ENCODE measurements around the gene EGR4. TPM values are rescaled to one million over a fixed set of nuclear protein-coding genes. Genes with fewer than 3 reads are reported as not detected.

EGR4 gene
- polyA plus RNA-seq, 2 of the 4 experiments (the other 2 are of a cell fraction): 0.03 TPM; not detected in 1

DNA sequence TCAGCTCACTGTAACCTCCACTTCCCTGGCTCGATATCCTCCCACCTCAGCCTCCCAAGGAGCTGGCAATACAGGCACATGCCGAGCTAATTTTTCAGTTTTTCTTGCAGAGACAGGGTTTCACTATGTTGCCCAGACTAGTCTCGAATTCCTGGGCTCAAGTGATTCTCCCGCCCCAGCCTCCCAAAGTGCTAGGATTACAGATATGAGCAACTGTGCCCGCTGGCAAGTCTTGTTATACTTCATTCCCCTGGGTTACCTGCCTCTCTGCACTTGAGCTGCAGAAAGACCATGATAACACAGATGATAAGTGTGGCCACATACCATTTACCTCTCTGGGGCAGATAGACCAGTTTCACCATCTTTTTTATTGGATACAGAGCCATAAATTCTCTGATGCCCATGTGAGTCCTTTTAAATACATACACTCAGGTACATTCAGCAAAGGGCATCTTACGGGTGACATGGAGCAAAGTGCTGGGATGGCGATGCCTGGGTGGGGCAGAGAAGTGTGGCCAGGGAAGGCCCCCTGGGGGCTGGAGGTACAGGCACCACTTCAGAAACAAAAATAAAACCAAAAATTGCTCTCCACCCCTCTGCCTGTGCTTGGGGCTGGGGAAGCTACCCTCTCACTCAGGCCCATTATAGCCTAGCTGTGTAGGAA, 38.9 kb downstream of the EGR4 start:
- no peaks in the 10 kb centered on the region for H3K9me3 ChIP-seq
- TF ChIP-seq, protein P1, sequence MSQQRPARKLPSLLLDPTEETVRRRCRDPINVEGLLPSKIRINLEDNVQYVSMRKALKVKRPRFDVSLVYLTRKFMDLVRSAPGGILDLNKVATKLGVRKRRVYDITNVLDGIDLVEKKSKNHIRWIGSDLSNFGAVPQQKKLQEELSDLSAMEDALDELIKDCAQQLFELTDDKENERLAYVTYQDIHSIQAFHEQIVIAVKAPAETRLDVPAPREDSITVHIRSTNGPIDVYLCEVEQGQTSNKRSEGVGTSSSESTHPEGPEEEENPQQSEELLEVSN (IDR thresholded peaks at IDR 0.05; ENCODE audit: borderline replicate concordance, low read depth): no peak
- TF ChIP-seq ZC3H11A (IDR thresholded peaks at IDR 0.05) (no peak), RNF2 (IDR thresholded peaks at IDR 0.05; ENCODE audit: borderline replicate concordance, low read depth) (no peak), SMC3 (IDR thresholded peaks at IDR 0.05) (no peak), ZFP36 (IDR thresholded peaks at IDR 0.05; ENCODE audit: borderline replicate concordance, partially characterized antibody) (no peak), POLR2AphosphoS2 (conservative IDR thresholded peaks at IDR 0.05; ENCODE audit: low read length) (no peak), CHD2 (IDR thresholded peaks at IDR 0.05; ENCODE audit: low read length, partially characterized antibody) (no peak), EHF (CRISPR knock-in tag; IDR thresholded peaks at IDR 0.05) (no peak), CEBPB (IDR thresholded peaks at IDR 0.05) (no peak), CHD4 (IDR thresholded peaks at IDR 0.05; ENCODE audit: borderline replicate concordance) (no peak), CBX8 (IDR thresholded peaks at IDR 0.05) (no peak), CBX2 (IDR thresholded peaks at IDR 0.05; ENCODE audit: borderline replicate concordance, low read depth) (no peak), HDAC2 (IDR thresholded peaks at IDR 0.05) (no peak), GATA3 (IDR thresholded peaks at IDR 0.05; ENCODE audit: borderline replicate concordance) (no peak)
- TF ChIP-seq, protein P2, sequence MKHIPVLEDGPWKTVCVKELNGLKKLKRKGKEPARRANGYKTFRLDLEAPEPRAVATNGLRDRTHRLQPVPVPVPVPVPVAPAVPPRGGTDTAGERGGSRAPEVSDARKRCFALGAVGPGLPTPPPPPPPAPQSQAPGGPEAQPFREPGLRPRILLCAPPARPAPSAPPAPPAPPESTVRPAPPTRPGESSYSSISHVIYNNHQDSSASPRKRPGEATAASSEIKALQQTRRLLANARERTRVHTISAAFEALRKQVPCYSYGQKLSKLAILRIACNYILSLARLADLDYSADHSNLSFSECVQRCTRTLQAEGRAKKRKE (CRISPR knock-in tag; IDR thresholded peaks at IDR 0.05; ENCODE audit: low read depth): no peak
- TF ChIP-seq, protein P3, sequence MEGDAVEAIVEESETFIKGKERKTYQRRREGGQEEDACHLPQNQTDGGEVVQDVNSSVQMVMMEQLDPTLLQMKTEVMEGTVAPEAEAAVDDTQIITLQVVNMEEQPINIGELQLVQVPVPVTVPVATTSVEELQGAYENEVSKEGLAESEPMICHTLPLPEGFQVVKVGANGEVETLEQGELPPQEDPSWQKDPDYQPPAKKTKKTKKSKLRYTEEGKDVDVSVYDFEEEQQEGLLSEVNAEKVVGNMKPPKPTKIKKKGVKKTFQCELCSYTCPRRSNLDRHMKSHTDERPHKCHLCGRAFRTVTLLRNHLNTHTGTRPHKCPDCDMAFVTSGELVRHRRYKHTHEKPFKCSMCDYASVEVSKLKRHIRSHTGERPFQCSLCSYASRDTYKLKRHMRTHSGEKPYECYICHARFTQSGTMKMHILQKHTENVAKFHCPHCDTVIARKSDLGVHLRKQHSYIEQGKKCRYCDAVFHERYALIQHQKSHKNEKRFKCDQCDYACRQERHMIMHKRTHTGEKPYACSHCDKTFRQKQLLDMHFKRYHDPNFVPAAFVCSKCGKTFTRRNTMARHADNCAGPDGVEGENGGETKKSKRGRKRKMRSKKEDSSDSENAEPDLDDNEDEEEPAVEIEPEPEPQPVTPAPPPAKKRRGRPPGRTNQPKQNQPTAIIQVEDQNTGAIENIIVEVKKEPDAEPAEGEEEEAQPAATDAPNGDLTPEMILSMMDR (IDR thresholded peaks at IDR 0.05): no peak
- TF ChIP-seq, protein P4, sequence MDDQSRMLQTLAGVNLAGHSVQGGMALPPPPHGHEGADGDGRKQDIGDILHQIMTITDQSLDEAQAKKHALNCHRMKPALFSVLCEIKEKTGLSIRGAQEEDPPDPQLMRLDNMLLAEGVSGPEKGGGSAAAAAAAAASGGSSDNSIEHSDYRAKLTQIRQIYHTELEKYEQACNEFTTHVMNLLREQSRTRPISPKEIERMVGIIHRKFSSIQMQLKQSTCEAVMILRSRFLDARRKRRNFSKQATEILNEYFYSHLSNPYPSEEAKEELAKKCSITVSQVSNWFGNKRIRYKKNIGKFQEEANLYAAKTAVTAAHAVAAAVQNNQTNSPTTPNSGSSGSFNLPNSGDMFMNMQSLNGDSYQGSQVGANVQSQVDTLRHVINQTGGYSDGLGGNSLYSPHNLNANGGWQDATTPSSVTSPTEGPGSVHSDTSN (IDR thresholded peaks at IDR 0.05): no peak
- 93% methylated on average over 7 of the region's 7 CpGs for WGBS (ENCODE audit: missing lambda C conversion rate)
- no peak overlapping the region for H3K4me3 ChIP-seq
- no peaks in the 10 kb centered on the region for H3K4me1 ChIP-seq
- CTCF ChIA-PET: interaction anchor here (0.5 to 2.2 kb wide), 8 partner anchors 9 to 1646 kb away, joined by 3 to 9 read pairs (median 3); no protein-coding TSS in a partner anchor
- DNase-seq (ENCODE audit: low read depth in 1 of 2, low spot score in 1 of 2) (no peak), ATAC-seq (no peak; a peak in 1 of 6 replicates), FAIRE-seq (no peak)
- H3K4me2 ChIP-seq: no peak overlapping the region
- H3K27ac ChIP-seq: no peak overlapping the region
- POLR2A ChIA-PET: interaction anchor here (0.8 to 3.2 kb wide), 2 partner anchors 16 to 21 kb away, joined by 3 to 12 read pairs; partner anchors contain the start of genes CCT7 and PRADC1

DNA sequence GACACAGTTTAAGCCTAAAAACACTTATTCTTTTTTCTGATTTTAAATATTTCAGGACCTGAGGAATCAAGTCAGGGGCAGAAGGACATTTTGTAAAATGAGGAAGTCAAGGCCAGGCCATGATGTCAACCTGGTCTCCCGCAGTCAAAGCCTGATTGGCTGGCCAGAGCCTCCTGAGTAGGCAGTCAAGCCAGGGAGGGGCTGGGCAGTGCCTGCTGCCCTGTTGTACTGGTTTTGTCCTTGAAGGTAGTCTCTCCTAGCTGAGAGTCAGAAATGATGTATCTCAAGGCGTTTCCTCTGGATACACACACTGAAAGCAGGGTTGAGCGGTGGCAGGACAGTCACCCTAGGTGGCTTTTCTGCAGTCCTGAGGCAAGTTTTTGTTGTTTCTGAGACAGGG, 39.4 kb downstream of the EGR4 start:
- H3K4me1 ChIP-seq: no peaks in the 10 kb centered on the region
- FAIRE-seq (no peak), DNase-seq (ENCODE audit: low read depth in 1 of 2, low spot score in 1 of 2) (no peak), ATAC-seq (no peak; a peak in 2 of 6 replicates)
- no peak for TF ChIP-seq KDM1A (IDR thresholded peaks at IDR 0.05; ENCODE audit: low read depth)
- no peak for TF ChIP-seq JUN (IDR thresholded peaks at IDR 0.05)
- TF ChIP-seq RAD21 (conservative IDR thresholded peaks at IDR 0.05 in 1 of 2, IDR thresholded peaks at IDR 0.05 in 1 of 2): no peak
- no peak for TF ChIP-seq CHD2 (IDR thresholded peaks at IDR 0.05; ENCODE audit: low read length, partially characterized antibody)
- TF ChIP-seq RNF2 (IDR thresholded peaks at IDR 0.05; ENCODE audit: borderline replicate concordance, low read depth): no peak
- TF ChIP-seq TP53 (CRISPR knock-in tag; IDR thresholded peaks at IDR 0.05): no peak
- no peak for TF ChIP-seq HDAC2 (IDR thresholded peaks at IDR 0.05)
- no peak for TF ChIP-seq CBX8 (IDR thresholded peaks at IDR 0.05)
- TF ChIP-seq GATA3 (IDR thresholded peaks at IDR 0.05; ENCODE audit: borderline replicate concordance): no peak
- H3K4me3 ChIP-seq: no peak overlapping the region
- H3K27ac ChIP-seq: no peak overlapping the region
- ChIA-PET CTCF (interaction anchor here (0.5 to 2.2 kb wide), 11 partner anchors 9 to 1645 kb away, joined by 3 to 9 read pairs (median 3); no protein-coding TSS in a partner anchor), POLR2A (interaction anchor here (0.8 to 3.2 kb wide), 2 partner anchors 16 to 20 kb away, joined by 3 to 12 read pairs; partner anchors contain the start of genes CCT7 and PRADC1)
- no peak overlapping the region for H3K4me2 ChIP-seq
- H3K9me3 ChIP-seq: no peaks in the 10 kb centered on the region
- 100% methylated on average over 3 of the region's 3 CpGs for WGBS (ENCODE audit: missing lambda C conversion rate)
